CD8-positive, alpha-beta memory T cell (primary cell): ENCODE results near the gene ATAD2B. TPM values are rescaled to one million over a fixed set of nuclear protein-coding genes. Genes with fewer than 3 reads are reported as not detected.
A peak's percentile ranks its signal among the peaks of the same experiment; 100 is the strongest.

Source experiments
- CTCF ChIA-PET: fragments of 350-600 bp; sonication (Branson Sonifier 250); formaldehyde crosslinking; loops from one replicate; lab custom pipeline; 2021; ENCODE audit warnings: antibody characterized with exemption; lab: Charles Lee
- POLR2A ChIA-PET: fragments of 350-600 bp; sonication (Branson Sonifier 250); formaldehyde crosslinking; loops from one replicate; lab custom pipeline; 2021; ENCODE audit warnings: antibody characterized with exemption; lab: Charles Lee
- DNase-seq, 5 donors: peaks; one replicate each; pipeline versions ENCODE4 v3.0.0 to v3.0.0-alpha.2; 2020 to 2022; ENCODE audit warnings: mixed read lengths in 1 of 5
- H3K27ac ChIP-seq: one replicate; pipeline ENCODE4 v1.7.0; 2013; ENCODE audit warnings: low read depth, mild to moderate bottlenecking, low read length, moderate library complexity
- H3K27me3 ChIP-seq: 2 replicates; pipeline ENCODE4 v1.7.0; 2013; ENCODE audit warnings: low read length, mild to moderate bottlenecking; ENCODE audit not compliant: insufficient read depth, poor library complexity, severe bottlenecking
- H3K36me3 ChIP-seq: 2 replicates; pipeline ENCODE4 v1.7.0; 2013; ENCODE audit warnings: mild to moderate bottlenecking, low read length, moderate library complexity; ENCODE audit not compliant: insufficient read depth
- H3K4me1 ChIP-seq: 2 replicates; pipeline ENCODE4 v1.7.0; 2013; ENCODE audit warnings: mild to moderate bottlenecking, low read length, moderate library complexity; ENCODE audit not compliant: insufficient read depth
- H3K4me3 ChIP-seq: 2 replicates; pipeline ENCODE4 v1.7.0; 2013; ENCODE audit warnings: mild to moderate bottlenecking, low read length
- H3K9me3 ChIP-seq: 2 replicates; pipeline ENCODE4 v1.7.0; 2013; ENCODE audit warnings: mild to moderate bottlenecking, low read length
- H3K27ac Mint-ChIP-seq, 8 donors: one replicate each; pipeline ENCODE4 v1.8.0; 2020 to 2021; ENCODE audit warnings: mixed read lengths in 8 of 8, mild to moderate bottlenecking in 6 of 8, inconsistent platforms in 3 of 8, moderate library complexity in 3 of 8
- H3K27me3 Mint-ChIP-seq, 2 donors: one replicate each; pipeline ENCODE4 v1.8.0; 2020 to 2021; ENCODE audit warnings: mixed read lengths in 2 of 2, mild to moderate bottlenecking in 1 of 2, moderate library complexity in 1 of 2
- H3K36me3 Mint-ChIP-seq, 3 donors: one replicate each; pipeline ENCODE4 v1.8.0; 2020 to 2021; ENCODE audit warnings: mixed read lengths in 3 of 3, inconsistent platforms in 1 of 3, mild to moderate bottlenecking in 1 of 3
- H3K4me1 Mint-ChIP-seq, 3 donors: one replicate each; pipeline ENCODE4 v1.8.0; 2020 to 2021; ENCODE audit warnings: mixed read lengths in 3 of 3, inconsistent platforms in 1 of 3, mild to moderate bottlenecking in 1 of 3
- H3K4me3 Mint-ChIP-seq, 7 donors: one replicate each; pipeline ENCODE4 v1.8.0; 2020 to 2021; ENCODE audit warnings: mixed read lengths in 7 of 7, mild to moderate bottlenecking in 6 of 7, moderate library complexity in 4 of 7, inconsistent platforms in 2 of 7
- H3K9me3 Mint-ChIP-seq, 5 donors: one replicate each; pipeline ENCODE4 v1.8.0; 2020 to 2022; ENCODE audit warnings: mixed read lengths in 5 of 5, mild to moderate bottlenecking in 3 of 5, moderate library complexity in 2 of 5, inconsistent platforms in 1 of 5
- polyA plus RNA-seq: library from polyadenylated mRNA; unstranded; fragments of 300-500 nt; fragmentation: Illumina TruSeq; gene quantifications from one replicate; pipeline ENCODE4 v1.2.3, GENCODE V29; 2021
- total RNA-seq, 2 experiments: library from RNA; stranded (reverse); gene quantifications; one replicate each; pipeline ENCODE4 v1.2.3, GENCODE V29; 2021

Gene ATAD2B
- total and polyA plus RNA-seq, 3 experiments from 2014 or later, result 10.4 to 16.8 (median 15.4) TPM

GRCh38 chr2:23803264-23803964 is 123.5 kb downstream of the ATAD2B start:
- no peak overlapping the region for H3K4me3 Mint-ChIP-seq
- H3K36me3 Mint-ChIP-seq, result peaks cover 0 to 43% (median 12%) of the 10 kb centered on the region in 3 donors
- H3K4me1 ChIP-seq, result no peaks in the 10 kb centered on the region
- ChIA-PET POLR2A (no interaction called here), CTCF (no interaction called here)
- H3K4me1 Mint-ChIP-seq, result peaks cover 0 to 4% (median 0%) of the 10 kb centered on the region in 3 donors
- H3K27ac Mint-ChIP-seq, result peak overlapping the region in 1 of 8 donors; percentile 12
- H3K4me3 ChIP-seq, result no peak overlapping the region
- no peaks in the 10 kb centered on the region for H3K9me3 Mint-ChIP-seq
- H3K9me3 ChIP-seq, result no peaks in the 10 kb centered on the region
- no peaks in the 10 kb centered on the region for H3K27me3 ChIP-seq
- H3K36me3 ChIP-seq, result no peaks in the 10 kb centered on the region
- DNase-seq, result no peak
- no peaks in the 10 kb centered on the region for H3K27me3 Mint-ChIP-seq
- H3K27ac ChIP-seq, result no peak overlapping the region

GRCh38 chr2:23801396-23801795 is 125.5 kb downstream of the ATAD2B start:
- no peak overlapping the region for H3K27ac ChIP-seq
- H3K4me3 Mint-ChIP-seq, result no peak overlapping the region
- peaks cover 0 to 44% (median 20%) of the 10 kb centered on the region in 3 donors for H3K36me3 Mint-ChIP-seq
- ChIA-PET CTCF (no interaction called here), POLR2A (no interaction called here)
- no peaks in the 10 kb centered on the region for H3K36me3 ChIP-seq
- H3K9me3 ChIP-seq, result no peaks in the 10 kb centered on the region
- DNase-seq, result no peak
- no peaks in the 10 kb centered on the region for H3K27me3 Mint-ChIP-seq
- H3K27me3 ChIP-seq, result no peaks in the 10 kb centered on the region
- H3K9me3 Mint-ChIP-seq, result no peaks in the 10 kb centered on the region
- H3K27ac Mint-ChIP-seq, result peak overlapping the region in 3 of 8 donors; percentile 6 to 51 (median 17)
- H3K4me3 ChIP-seq, result no peak overlapping the region
- H3K4me1 Mint-ChIP-seq, result peaks cover 0 to 4% (median 0%) of the 10 kb centered on the region in 3 donors
- H3K4me1 ChIP-seq, result no peaks in the 10 kb centered on the region

- no peaks in the 10 kb centered on the region for H3K27me3 Mint-ChIP-seq
- no peak overlapping the region for H3K27ac Mint-ChIP-seq
- no peaks in the 10 kb centered on the region for H3K9me3 Mint-ChIP-seq
- no peaks in the 10 kb centered on the region for H3K36me3 ChIP-seq
- H3K27me3 ChIP-seq, result no peaks in the 10 kb centered on the region
- ChIA-PET CTCF (no interaction called here), POLR2A (no interaction called here)
- no peak for DNase-seq
- H3K27ac ChIP-seq, result no peak overlapping the region
- peaks cover 5 to 36% (median 12%) of the 10 kb centered on the region in 3 donors for H3K36me3 Mint-ChIP-seq
- H3K9me3 ChIP-seq, result no peaks in the 10 kb centered on the region
- H3K4me1 Mint-ChIP-seq, result peaks cover 3 to 14% (median 6%) of the 10 kb centered on the region in 3 donors
- H3K4me3 Mint-ChIP-seq, result no peak overlapping the region
- H3K4me3 ChIP-seq, result no peak overlapping the region
- no peaks in the 10 kb centered on the region for H3K4me1 ChIP-seq
Observed at GRCh38 chr2:23794234-23794633, 132.7 kb downstream of the ATAD2B start.

- Mint-ChIP-seq H3K27me3 (no peaks in the 10 kb centered on the region), H3K4me1 (peaks cover 10 to 21% (median 13%) of the 10 kb centered on the region in 3 donors), H3K36me3 (peaks cover 5 to 34% (median 12%) of the 10 kb centered on the region in 3 donors), H3K4me3 (no peak overlapping the region), H3K27ac (peak overlapping the region in 2 of 8 donors; percentile 18 to 73), H3K9me3 (no peaks in the 10 kb centered on the region)
- ChIA-PET POLR2A (no interaction called here), CTCF (no interaction called here)
- Histone ChIP-seq H3K9me3 (no peaks in the 10 kb centered on the region), H3K27me3 (no peaks in the 10 kb centered on the region), H3K4me1 (peaks cover 5% of the 10 kb centered on the region), H3K36me3 (no peaks in the 10 kb centered on the region), H3K27ac (no peak overlapping the region), H3K4me3 (no peak overlapping the region)
- no peak for DNase-seq
Observed at GRCh38 chr2:23793476-23793875, 133.4 kb downstream of the ATAD2B start.

- Histone ChIP-seq H3K27ac (peak overlapping the region; percentile 38), H3K4me3 (no peak overlapping the region), H3K9me3 (no peaks in the 10 kb centered on the region), H3K27me3 (no peaks in the 10 kb centered on the region), H3K36me3 (peaks cover 4% of the 10 kb centered on the region), H3K4me1 (peaks cover 17% of the 10 kb centered on the region)
- H3K27ac Mint-ChIP-seq, result peak overlapping the region in 4 of 8 donors; percentile 2 to 61 (median 54)
- ChIA-PET POLR2A (no interaction called here), CTCF (no interaction called here)
- H3K27me3 Mint-ChIP-seq, result no peaks in the 10 kb centered on the region
- peaks cover 25 to 32% (median 27%) of the 10 kb centered on the region in 3 donors for H3K4me1 Mint-ChIP-seq
- H3K9me3 Mint-ChIP-seq, result no peaks in the 10 kb centered on the region
- H3K36me3 Mint-ChIP-seq, result peaks cover 4 to 34% (median 5%) of the 10 kb centered on the region in 3 donors
- no peak overlapping the region for H3K4me3 Mint-ChIP-seq
- no peak for DNase-seq
Observed at GRCh38 chr2:23791030-23791429, 135.9 kb downstream of the ATAD2B start.

- peaks cover 9% of the 10 kb centered on the region for H3K36me3 ChIP-seq
- no peaks in the 10 kb centered on the region for H3K27me3 Mint-ChIP-seq
- H3K27me3 ChIP-seq, result no peaks in the 10 kb centered on the region
- CTCF ChIA-PET, result no interaction called here
- no peak overlapping the region for H3K4me3 Mint-ChIP-seq
- no peaks in the 10 kb centered on the region for H3K9me3 ChIP-seq
- no peak overlapping the region for H3K4me3 ChIP-seq
- no peak for DNase-seq
- H3K27ac Mint-ChIP-seq, result peak overlapping the region in 6 of 8 donors; percentile 6 to 31 (median 23)
- H3K4me1 Mint-ChIP-seq, result peaks cover 25 to 32% (median 27%) of the 10 kb centered on the region in 3 donors
- POLR2A ChIA-PET, result no interaction called here
- no peak overlapping the region for H3K27ac ChIP-seq
- peaks cover 17% of the 10 kb centered on the region for H3K4me1 ChIP-seq
- no peaks in the 10 kb centered on the region for H3K9me3 Mint-ChIP-seq
- H3K36me3 Mint-ChIP-seq, result peaks cover 5 to 43% (median 9%) of the 10 kb centered on the region in 3 donors
Observed at GRCh38 chr2:23789012-23789411, 137.9 kb downstream of the ATAD2B start.

- CTCF ChIA-PET, result no interaction called here
- no peaks in the 10 kb centered on the region for H3K9me3 Mint-ChIP-seq
- H3K27me3 ChIP-seq, result no peaks in the 10 kb centered on the region
- POLR2A ChIA-PET, result no interaction called here
- H3K9me3 ChIP-seq, result no peaks in the 10 kb centered on the region
- H3K27me3 Mint-ChIP-seq, result no peaks in the 10 kb centered on the region
- no peak overlapping the region for H3K27ac ChIP-seq
- DNase-seq, result peak in 2 of 5 donors; percentile 12 to 25
- peaks cover 9% of the 10 kb centered on the region for H3K36me3 ChIP-seq
- H3K4me3 ChIP-seq, result no peak overlapping the region
- H3K4me1 Mint-ChIP-seq, result peaks cover 25 to 32% (median 27%) of the 10 kb centered on the region in 3 donors
- peak overlapping the region in 4 of 8 donors; percentile 22 to 66 (median 40) for H3K27ac Mint-ChIP-seq
- peaks cover 17% of the 10 kb centered on the region for H3K4me1 ChIP-seq
- H3K4me3 Mint-ChIP-seq, result no peak overlapping the region
- H3K36me3 Mint-ChIP-seq, result peaks cover 2 to 45% (median 13%) of the 10 kb centered on the region in 3 donors
Observed at GRCh38 chr2:23788100-23788499, 138.8 kb downstream of the ATAD2B start.

GRCh38 chr2:23784971-23785370 is 142.0 kb downstream of the ATAD2B start:
- no peaks in the 10 kb centered on the region for H3K27me3 ChIP-seq
- ChIA-PET CTCF (no interaction called here), POLR2A (no interaction called here)
- no peak overlapping the region for H3K4me3 Mint-ChIP-seq
- DNase-seq, result no peak
- no peaks in the 10 kb centered on the region for H3K9me3 Mint-ChIP-seq
- no peaks in the 10 kb centered on the region for H3K9me3 ChIP-seq
- no peaks in the 10 kb centered on the region for H3K27me3 Mint-ChIP-seq
- peaks cover 23 to 26% (median 25%) of the 10 kb centered on the region in 3 donors for H3K4me1 Mint-ChIP-seq
- H3K27ac ChIP-seq, result no peak overlapping the region
- H3K4me3 ChIP-seq, result no peak overlapping the region
- H3K36me3 Mint-ChIP-seq, result peaks cover 0 to 57% (median 17%) of the 10 kb centered on the region in 3 donors
- peaks cover 9% of the 10 kb centered on the region for H3K36me3 ChIP-seq
- H3K4me1 ChIP-seq, result peaks cover 17% of the 10 kb centered on the region
- H3K27ac Mint-ChIP-seq, result no peak overlapping the region
